Lower leg skin (tissue), 3 donors: ENCODE data around the gene IFNGR2.

Experiments
- CTCF ChIP-seq, 3 donors: fragments of 450-650 bp; IDR thresholded peaks; one replicate each; pipeline ENCODE4 v1.5.1; 2016; ENCODE audit warnings: antibody characterized with exemption in 3 of 3, mild to moderate bottlenecking in 3 of 3, moderate library complexity in 2 of 3
- POLR2A ChIP-seq, 2 donors: fragments of 450-650 bp; IDR thresholded peaks; one replicate each; pipeline ENCODE4 v1.6.1; 2016 to 2017; ENCODE audit warnings: antibody characterized with exemption in 2 of 2, mild to moderate bottlenecking in 1 of 2, moderate library complexity in 1 of 2

- no peak for TF ChIP-seq POLR2A (IDR thresholded peaks at IDR 0.05)
- TF ChIP-seq CTCF (IDR thresholded peaks at IDR 0.05), result no peak
Observed at GRCh38 chr21:33369586-33369985, 33.6 kb upstream of the IFNGR2 start.
